AG04450 (cell line): Measurements from ENCODE around the gene LATS2. TPM values are rescaled to one million over a fixed set of nuclear protein-coding genes. Genes with fewer than 3 reads are reported as not detected.

Experiments used
- CTCF ChIA-PET: fragments of 300-600, 350-600 bp; formaldehyde crosslinking; extraction: SDS; loops from one replicate; lab custom pipeline; 2022; ENCODE audit warnings: antibody characterized with exemption, inconsistent platforms; lab: Charles Lee
- POLR2A ChIA-PET: fragments of 350-600 bp; formaldehyde crosslinking; extraction: SDS; loops from one replicate; lab custom pipeline; 2021; ENCODE audit warnings: antibody characterized with exemption, inconsistent platforms; lab: Yijun Ruan, JAX
- DNase-seq: peaks from one replicate; pipeline ENCODE4 v3.0.0-alpha.2; 2011; ENCODE audit warnings: low read depth, low spot score
- H3K27ac ChIP-seq: one replicate; pipeline ENCODE4 v1.5.1; 2012; ENCODE audit warnings: low read depth, low read length, control low read depth
- H3K27me3 ChIP-seq: one replicate; pipeline ENCODE4 v1.6.0; 2012; ENCODE audit warnings: low read length; ENCODE audit not compliant: control insufficient read depth, insufficient read depth
- H3K4me3 ChIP-seq: 2 replicates; pipeline ENCODE4 v1.5.1; 2011; ENCODE audit warnings: mild to moderate bottlenecking, low read depth, low read length, control low read depth
- H3K9me3 ChIP-seq: 2 replicates; pipeline ENCODE4 v1.5.1; 2012; ENCODE audit warnings: low read length; ENCODE audit not compliant: control insufficient read depth, insufficient read depth
- CTCF ChIP-seq: IDR thresholded peaks from 2 replicates; pipeline ENCODE4 v1.5.1; 2011; ENCODE audit warnings: low read depth, low read length, control low read depth, inconsistent platforms
- polyA plus RNA-seq: library from polyadenylated mRNA; depleted of rRNA; stranded (reverse); fragments of >200 nt; gene quantifications from 2 replicates; pipeline ENCODE4 v1.2.3, GENCODE V29; 2011

LATS2 gene
- polyA plus RNA-seq, 1 experiment: 19.3 TPM

- H3K9me3 ChIP-seq: peaks cover 5% of the 10 kb centered on the region; the same call in 1 of the 2 replicates
- no peak overlapping the region for H3K27ac ChIP-seq
- ChIA-PET POLR2A (interaction anchor here (1.5 to 2.9 kb wide), 2 partner anchors 10 to 35 kb away, joined by 5 to 12 read pairs; no protein-coding TSS in a partner anchor), CTCF (interaction anchor here (1.2 kb wide), 1 partner anchor 10 kb away, joined by 3 read pairs; no protein-coding TSS in a partner anchor)
- H3K27me3 ChIP-seq: no peaks in the 10 kb centered on the region
- DNase-seq: no peak
- no peak overlapping the region for H3K4me3 ChIP-seq
- no peak for TF ChIP-seq CTCF
Observed at GRCh38 chr13:21079221-21079620, 17.8 kb upstream of the LATS2 start.

GRCh38 chr13:21078501-21078900 is 17.1 kb upstream of the LATS2 start:
- DNase-seq: no peak
- CTCF ChIA-PET: interaction anchor here (1.2 kb wide), 1 partner anchor 9 kb away, joined by 3 read pairs; no protein-coding TSS in a partner anchor
- H3K27me3 ChIP-seq: no peaks in the 10 kb centered on the region
- H3K9me3 ChIP-seq: peaks cover 5% of the 10 kb centered on the region; the same call in 1 of the 2 replicates
- H3K4me3 ChIP-seq: no peak overlapping the region
- TF ChIP-seq CTCF: no peak
- no peak overlapping the region for H3K27ac ChIP-seq
- POLR2A ChIA-PET: interaction anchor here (1.3 to 2.9 kb wide), 3 partner anchors 9 to 35 kb away, joined by 3 to 12 read pairs (median 5); partner anchors contain the start of gene LATS2

GRCh38 chr13:21077788-21078353 is 16.5 kb upstream of the LATS2 start:
- peaks cover 5% of the 10 kb centered on the region; the same call in 1 of the 2 replicates for H3K9me3 ChIP-seq
- no peaks in the 10 kb centered on the region for H3K27me3 ChIP-seq
- ChIA-PET CTCF (interaction anchor here (1.2 kb wide), 1 partner anchor 8 kb away, joined by 3 read pairs; no protein-coding TSS in a partner anchor), POLR2A (interaction anchor here (1.3 kb wide), 1 partner anchor 17 kb away, joined by 3 read pairs; the partner anchor contains the start of gene LATS2)
- H3K27ac ChIP-seq: no peak overlapping the region
- TF ChIP-seq CTCF: no peak
- H3K4me3 ChIP-seq: no peak overlapping the region
- no peak for DNase-seq

GRCh38 chr13:21077076-21077787 is 15.8 kb upstream of the LATS2 start:
- ChIA-PET POLR2A (interaction anchor here (1.3 kb wide), 1 partner anchor 16 kb away, joined by 3 read pairs; the partner anchor contains the start of gene LATS2), CTCF (no interaction called here)
- Histone ChIP-seq H3K27me3 (no peaks in the 10 kb centered on the region), H3K27ac (no peak overlapping the region), H3K9me3 (peaks cover 5% of the 10 kb centered on the region; the same call in 1 of the 2 replicates), H3K4me3 (no peak overlapping the region)
- DNase-seq: no peak
- no peak for TF ChIP-seq CTCF

GRCh38 chr13:21076253-21076652 is 14.9 kb upstream of the LATS2 start:
- CTCF ChIA-PET: no interaction called here

More at GRCh38 chr13:21076253-21076652, 14.9 kb upstream of the LATS2 start:
- H3K4me3 ChIP-seq: no peak overlapping the region
- POLR2A ChIA-PET: no interaction called here
- H3K27me3 ChIP-seq: no peaks in the 10 kb centered on the region
- TF ChIP-seq CTCF: no peak
- peaks cover 5% of the 10 kb centered on the region; the same call in 1 of the 2 replicates for H3K9me3 ChIP-seq
- no peak overlapping the region for H3K27ac ChIP-seq
- DNase-seq: no peak
